HL-60 (cell line): ENCODE data around the gene DAGLB.
"Not testable (repeated sequence)": the region's sequence is repeated elsewhere in the genome, so short reads cannot be mapped to it uniquely, and the experiment has no call there.

Experiments used
- DNase-seq, 2 experiments: peaks; one replicate each; pipeline ENCODE4 v3.0.0-alpha.2; 2010 to 2020; ENCODE audit warnings: low read depth in 1 of 2, low spot score in 1 of 2
- H3K27ac ChIP-seq: fragments of 250-450 bp; sonication (Bioruptor Pico); replicated peaks from 2 replicates; pipeline ENCODE4 v1.5.1; 2020; ENCODE audit warnings: mild to moderate bottlenecking, moderate library complexity
- H3K27me3 ChIP-seq: fragments of 250-450 bp; sonication (Bioruptor Pico); 2 replicates; pipeline ENCODE4 v1.5.1; 2021; ENCODE audit warnings: mild to moderate bottlenecking, moderate library complexity; ENCODE audit not compliant: insufficient read depth, poor library complexity, severe bottlenecking
- H3K4me3 ChIP-seq: replicated peaks from 2 replicates; pipeline ENCODE4 v1.5.1; 2011; ENCODE audit warnings: mild to moderate bottlenecking, control low read depth, low read length; ENCODE audit not compliant: insufficient read depth
- CTCF ChIP-seq: IDR thresholded peaks from one replicate; pipeline ENCODE4 v1.5.1; 2011; ENCODE audit warnings: low read length, control low read depth, inconsistent platforms; ENCODE audit not compliant: insufficient read depth
- GABPA ChIP-seq: IDR thresholded peaks from 2 replicates; pipeline ENCODE4 v1.6.1; 2012; ENCODE audit warnings: low read depth
- POLR2AphosphoS5 ChIP-seq: IDR thresholded peaks from 2 replicates; pipeline ENCODE4 v1.6.1; 2012; ENCODE audit warnings: low read depth
- REST ChIP-seq: IDR thresholded peaks from 2 replicates; pipeline ENCODE4 v1.6.1; 2012; ENCODE audit warnings: low read depth; ENCODE audit not compliant: insufficient replicate concordance
- SPI1 ChIP-seq: IDR thresholded peaks from 2 replicates; pipeline ENCODE4 v1.6.1; 2012; ENCODE audit warnings: low read depth, mild to moderate bottlenecking, borderline replicate concordance

Gene DAGLB

GRCh38 chr7:6461946-6462550 lies 14.3 kb upstream of the DAGLB start:
- DNase-seq = no peak
- H3K27me3 ChIP-seq = no peaks in the 10 kb centered on the region
- no peak overlapping the region for H3K4me3 ChIP-seq
- H3K27ac ChIP-seq = no peak overlapping the region
- TF ChIP-seq REST (no peak), GABPA (no peak), POLR2AphosphoS5 (no peak), SPI1 (no peak), CTCF (no peak)

GRCh38 chr7:6460990-6461584 lies 13.3 kb upstream of the DAGLB start:
- no peak for TF ChIP-seq REST
- no peaks in the 10 kb centered on the region for H3K27me3 ChIP-seq
- no peak for DNase-seq
- H3K27ac ChIP-seq = no peak overlapping the region
- no peak overlapping the region for H3K4me3 ChIP-seq

- DNase-seq = no peak
- TF ChIP-seq GABPA (no peak), SPI1 (no peak), REST (no peak), CTCF (no peak), POLR2AphosphoS5 (no peak)
- Histone ChIP-seq H3K4me3 (no peak overlapping the region), H3K27ac (no peak overlapping the region), H3K27me3 (no peaks in the 10 kb centered on the region)
Observed at GRCh38 chr7:6460303-6460702, 12.5 kb upstream of the DAGLB start.

- not testable (repeated sequence) for H3K4me3 ChIP-seq, DNase-seq, H3K27ac ChIP-seq
Observed at GRCh38 chr7:6458676-6459075, 10.9 kb upstream of the DAGLB start.

More at GRCh38 chr7:6458676-6459075, 10.9 kb upstream of the DAGLB start:
- H3K27me3 ChIP-seq = not testable (repeated sequence)
